ENCODE results near the gene MARCHF4.

MARCHF4 gene, protein sequence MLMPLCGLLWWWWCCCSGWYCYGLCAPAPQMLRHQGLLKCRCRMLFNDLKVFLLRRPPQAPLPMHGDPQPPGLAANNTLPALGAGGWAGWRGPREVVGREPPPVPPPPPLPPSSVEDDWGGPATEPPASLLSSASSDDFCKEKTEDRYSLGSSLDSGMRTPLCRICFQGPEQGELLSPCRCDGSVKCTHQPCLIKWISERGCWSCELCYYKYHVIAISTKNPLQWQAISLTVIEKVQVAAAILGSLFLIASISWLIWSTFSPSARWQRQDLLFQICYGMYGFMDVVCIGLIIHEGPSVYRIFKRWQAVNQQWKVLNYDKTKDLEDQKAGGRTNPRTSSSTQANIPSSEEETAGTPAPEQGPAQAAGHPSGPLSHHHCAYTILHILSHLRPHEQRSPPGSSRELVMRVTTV

GRCh38 chr2:216371721-216372702 lies at the start of gene MARCHF4:
Gene MARCHF4, minus strand, starts transcription at chr2:216372483. Its CDS starts 2,223 bp downstream, at chr2:216370260.
- peak; percentile 45 for DNase-seq

- no peak for DNase-seq
Observed at GRCh38 chr2:216420367-216421101, 48.3 kb upstream of the MARCHF4 start.

- no peak for DNase-seq
Observed at GRCh38 chr2:216418981-216419380, 46.7 kb upstream of the MARCHF4 start.

DNA sequence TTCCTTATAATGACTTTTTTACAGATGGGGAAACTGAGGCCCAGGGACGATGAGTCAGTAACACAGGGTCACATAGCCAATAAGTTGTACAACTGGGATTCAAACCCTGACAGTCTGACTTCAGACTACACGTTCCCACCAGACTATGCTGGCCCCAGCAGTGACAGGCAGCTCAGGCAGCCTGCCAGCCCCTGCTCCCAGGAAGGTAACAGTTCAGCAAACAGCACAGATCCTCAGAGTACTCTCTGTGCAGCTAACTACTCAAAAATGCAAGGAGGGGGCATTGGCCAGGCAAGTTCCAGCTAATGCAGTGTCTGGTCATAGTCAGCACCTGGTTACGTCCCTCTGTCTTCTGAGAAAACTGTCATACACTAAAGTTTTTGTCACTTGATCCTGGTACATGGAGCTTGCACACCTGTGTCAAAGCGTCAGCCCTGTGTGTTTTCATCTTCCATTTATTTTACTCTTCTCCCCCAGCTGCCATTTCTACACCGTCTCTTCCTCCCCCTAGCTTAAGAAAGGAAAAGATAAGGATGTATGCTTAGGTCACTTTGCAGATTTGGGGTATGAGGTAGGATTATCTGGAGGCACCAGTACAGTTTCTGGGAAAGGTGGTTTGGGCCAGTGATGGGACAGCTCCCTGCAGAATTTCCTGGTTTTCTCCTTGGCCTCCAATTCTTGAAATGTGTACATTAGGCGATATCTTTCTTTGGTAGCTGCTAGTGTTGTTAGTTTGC lies 44.5 kb upstream of the MARCHF4 start:
- no peak for DNase-seq

- DNase-seq, result no peak
Observed at GRCh38 chr2:216415541-216415940, 43.3 kb upstream of the MARCHF4 start.

GRCh38 chr2:216414772-216415319 lies 42.6 kb upstream of the MARCHF4 start:
- no peak for DNase-seq

- no peak for DNase-seq
Observed at GRCh38 chr2:216413882-216414281, 41.6 kb upstream of the MARCHF4 start.

DNA sequence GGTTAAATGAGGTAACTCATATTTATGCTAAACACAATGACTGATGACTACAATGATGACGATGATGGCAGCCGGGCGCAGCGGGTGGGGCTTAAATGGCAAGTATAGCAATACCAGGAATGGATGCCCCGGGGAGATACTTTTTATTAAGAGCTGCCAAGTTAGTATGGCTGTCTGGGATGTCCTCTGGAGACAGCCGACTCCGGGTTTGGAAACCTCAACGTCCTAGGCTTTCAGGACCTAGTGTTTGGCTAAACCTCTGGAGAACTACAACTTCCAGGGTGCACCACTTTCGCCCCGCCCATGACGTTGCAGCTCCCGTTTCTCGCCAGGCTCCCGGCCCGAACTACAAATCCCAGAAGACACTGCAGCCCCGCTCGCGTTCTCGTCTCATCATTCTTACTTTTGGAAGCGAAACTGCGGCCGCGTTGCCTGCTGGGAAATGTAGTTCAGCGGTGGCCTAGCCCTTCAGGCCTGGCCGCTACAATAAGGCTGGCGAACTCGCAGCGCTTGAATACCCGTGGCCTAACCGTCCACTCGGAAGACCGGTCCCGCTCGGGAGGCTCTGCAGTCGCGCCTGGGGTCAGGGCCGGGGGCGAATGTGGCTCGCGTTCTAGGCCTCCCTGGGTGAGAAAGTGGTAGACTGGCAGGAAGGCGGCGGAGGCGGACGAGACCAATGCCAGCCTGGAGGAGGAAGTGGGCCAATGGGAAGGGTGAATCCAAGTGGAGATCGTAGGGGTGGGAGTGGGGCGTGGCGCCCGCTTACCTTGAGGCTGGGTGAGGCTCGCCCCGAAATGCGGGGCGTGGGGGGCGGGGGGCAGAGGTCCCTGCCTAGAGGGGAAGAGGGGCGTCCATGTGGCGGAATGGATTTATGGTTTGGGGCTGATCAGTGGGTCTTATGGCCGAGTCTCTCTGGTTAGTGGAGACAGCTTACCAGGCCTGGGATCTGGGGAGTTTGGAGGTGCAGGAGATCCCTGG lies 40.0 kb upstream of the MARCHF4 start, which contains the start of gene SMARCAL1:
SMARCAL1 (plus strand) TSS at position 463 of the 978 bp plus-strand sequence. CDS start 2,221 bp downstream, outside the sequence.
- DNase-seq, result peak; percentile 99

DNA sequence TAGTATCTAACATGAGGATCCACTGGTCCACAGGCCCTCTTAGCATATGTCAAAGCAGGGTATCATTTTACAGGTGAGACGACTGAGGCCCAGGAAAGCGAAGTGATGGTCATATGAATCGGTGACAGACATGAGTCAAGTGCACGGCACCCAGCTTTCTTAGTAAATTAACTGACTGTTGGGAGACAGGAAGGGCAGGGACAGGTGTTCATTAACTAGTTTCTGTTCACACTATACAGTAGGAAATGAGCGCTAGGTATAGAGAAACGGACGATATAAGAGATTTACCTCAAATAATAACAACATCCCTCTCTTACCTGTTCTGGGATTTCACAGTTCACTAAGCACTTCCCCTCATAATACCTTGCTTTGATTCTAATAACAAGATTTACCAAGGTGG lies 38.3 kb upstream of the MARCHF4 start:
- no peak for DNase-seq

DNA sequence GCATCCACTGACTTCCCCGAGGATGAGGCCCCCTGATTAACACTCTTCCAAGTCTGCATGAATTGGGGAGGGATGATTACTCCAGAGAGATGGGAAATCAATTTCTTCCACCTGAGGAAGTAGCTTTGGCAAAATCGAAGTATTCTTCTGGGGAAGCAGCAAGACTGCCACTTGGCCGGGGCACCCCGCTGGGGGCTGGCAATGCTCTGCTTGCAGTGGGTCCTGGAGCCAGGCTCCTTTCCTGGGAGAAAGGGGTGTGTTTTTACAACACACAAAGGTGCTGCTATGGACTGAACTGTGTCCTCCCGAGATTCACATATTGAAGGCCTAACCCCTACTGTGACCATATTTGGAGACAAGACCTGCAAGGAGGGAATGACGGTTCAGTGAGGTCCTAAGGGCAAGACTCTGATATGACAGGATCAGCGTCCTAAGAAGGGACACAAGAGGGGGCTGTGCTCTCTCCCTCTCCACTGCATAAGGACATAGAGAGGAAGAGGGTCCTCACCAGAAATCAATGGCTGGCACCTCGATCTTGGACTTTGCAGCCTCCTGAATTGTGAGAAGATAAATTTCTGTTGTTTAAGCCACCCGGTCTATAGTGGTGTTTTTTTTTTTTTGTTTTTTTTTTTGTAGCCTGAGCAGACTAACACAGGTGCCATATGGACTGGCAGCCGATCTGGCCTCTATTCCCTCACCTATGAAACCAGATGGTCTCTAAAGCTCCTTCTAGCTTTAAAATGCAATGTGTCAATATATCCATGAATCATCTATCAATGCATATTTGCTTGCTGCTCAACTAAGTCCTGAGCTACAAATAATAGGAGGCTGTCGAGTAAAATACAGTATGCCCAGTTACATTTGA lies 36.4 kb upstream of the MARCHF4 start:
- DNase-seq, result no peak

DNA sequence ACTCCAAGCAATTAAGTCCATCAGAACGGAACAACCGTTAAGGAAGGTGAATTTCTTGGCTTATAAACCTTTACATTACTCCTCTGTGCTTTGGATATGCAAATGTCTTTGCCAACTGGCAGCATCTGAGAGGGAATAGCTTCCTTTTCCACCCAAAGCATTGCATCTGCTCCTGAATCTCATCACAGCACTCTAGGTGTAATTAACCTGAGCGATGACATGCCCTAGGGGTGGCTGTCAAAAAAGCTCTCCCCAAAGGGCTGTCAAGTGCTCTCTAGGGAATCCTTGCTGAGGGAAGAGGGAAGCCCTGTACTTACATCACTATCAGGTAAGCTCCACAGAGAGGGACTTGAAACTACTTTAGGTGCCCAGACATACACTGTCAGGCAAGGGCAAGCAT lies 34.5 kb upstream of the MARCHF4 start:
- no peak for DNase-seq

DNA sequence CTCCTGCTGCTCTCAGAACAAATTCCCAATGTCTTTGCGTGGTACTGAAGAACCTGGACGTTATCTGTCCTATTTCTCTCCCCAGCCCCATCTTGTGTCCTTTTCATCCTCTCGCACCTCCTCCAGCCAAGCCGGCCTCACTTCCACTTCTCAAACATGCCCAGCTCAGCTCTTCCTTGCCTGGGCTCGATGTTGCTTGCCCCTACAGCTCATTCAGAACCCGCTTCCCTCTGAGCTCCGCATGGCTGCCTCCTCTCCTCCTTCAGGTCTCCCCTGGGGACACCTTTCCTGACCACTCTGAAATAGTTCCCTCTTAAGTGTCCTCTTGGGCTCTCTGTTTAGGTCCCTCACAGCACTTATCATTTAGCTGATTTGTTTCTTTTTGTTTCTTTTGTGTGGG lies 33.3 kb upstream of the MARCHF4 start:
- DNase-seq, result no peak

GRCh38 chr2:216404010-216404618 lies 31.8 kb upstream of the MARCHF4 start:
- DNase-seq, result peak; percentile 26

- DNase-seq, result no peak
Observed at GRCh38 chr2:216402751-216403150, 30.5 kb upstream of the MARCHF4 start.

GRCh38 chr2:216399621-216400020 lies 27.3 kb upstream of the MARCHF4 start:
- no peak for DNase-seq

- DNase-seq, result no peak
Observed at GRCh38 chr2:216394881-216395280, 22.6 kb upstream of the MARCHF4 start.

DNA sequence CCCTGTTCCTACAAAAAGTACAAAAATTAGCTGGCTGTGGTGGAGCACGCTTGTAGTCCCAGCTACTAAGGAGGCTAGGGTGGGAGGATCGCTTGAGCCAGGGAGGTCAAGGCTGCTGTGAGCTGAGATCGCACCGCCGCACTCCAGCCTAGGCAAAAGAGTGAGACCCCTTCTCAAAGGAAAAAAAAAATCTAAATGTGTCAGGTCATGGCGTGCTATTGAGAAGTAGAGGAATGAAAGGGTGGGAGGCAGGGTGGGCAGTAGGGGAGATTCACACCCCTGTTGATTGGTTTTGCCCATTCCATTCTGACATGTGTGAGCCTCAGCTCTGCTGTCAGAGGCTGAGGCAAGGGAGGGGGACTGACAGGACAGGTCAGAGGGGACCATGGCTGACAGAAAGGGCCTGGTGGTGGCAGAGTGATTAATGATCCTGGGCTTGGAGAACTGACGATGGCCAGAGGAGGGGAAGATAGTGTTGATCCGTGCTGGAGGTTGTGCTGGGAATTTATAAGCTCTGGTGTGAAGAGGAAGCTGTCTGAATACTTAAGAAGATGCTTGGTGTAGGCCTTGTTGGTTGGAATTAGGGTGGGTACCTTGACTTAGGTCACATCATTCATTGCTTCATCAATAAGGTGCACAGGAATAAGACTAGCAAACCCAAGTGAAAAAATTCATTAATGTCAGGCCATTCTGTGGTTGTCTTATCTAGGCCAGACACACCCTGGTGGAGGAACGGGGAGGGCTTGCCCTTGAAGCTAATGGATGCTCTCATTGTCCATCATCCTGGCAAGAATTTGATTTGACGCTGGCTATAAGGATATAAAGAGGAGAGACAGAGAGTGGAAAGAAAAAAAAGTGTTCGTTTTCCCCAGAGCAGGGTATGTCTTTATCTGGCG lies 20.9 kb upstream of the MARCHF4 start:
- DNase-seq, result no peak

DNA sequence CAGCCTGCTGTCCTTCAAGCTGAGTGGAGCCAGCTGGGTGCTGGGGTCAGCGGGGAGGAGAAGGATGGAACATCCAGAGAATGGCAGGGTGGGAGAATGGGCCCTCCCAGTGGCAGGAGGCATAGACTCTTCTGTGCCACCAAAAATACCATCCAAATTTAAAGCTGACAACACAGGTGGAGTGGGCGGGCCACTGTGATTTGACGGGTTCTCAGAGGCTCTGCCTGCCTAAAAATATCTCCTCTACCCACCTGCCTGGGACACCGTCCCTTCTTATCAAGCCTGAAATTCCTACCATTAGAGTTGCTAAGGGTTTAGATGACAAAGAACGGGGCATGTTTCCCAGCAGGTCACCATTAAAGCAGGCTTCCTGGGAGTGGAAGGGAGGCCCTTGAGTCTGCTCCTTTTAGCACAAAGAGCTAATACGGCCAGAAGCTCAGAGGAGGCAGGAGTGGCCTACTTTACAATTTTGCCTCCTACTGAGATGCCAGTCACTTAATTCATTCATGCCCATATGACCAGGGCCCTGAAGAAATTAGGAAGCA lies 19.8 kb upstream of the MARCHF4 start:
- no peak for DNase-seq
